GM12872 (cell line): ENCODE data around the gene HEBP1.

Source experiments
- CTCF ChIP-seq: IDR thresholded peaks from 3 replicates; pipeline ENCODE4 v1.5.1; 2011; ENCODE audit warnings: low read depth, mild to moderate bottlenecking, low read length, moderate library complexity; ENCODE audit not compliant: insufficient read depth

Gene HEBP1

GRCh38 chr12:13001775-13002040 is 1.6 kb upstream of the HEBP1 start:
- TF ChIP-seq CTCF = no peak

- TF ChIP-seq CTCF = no peak; the same call in 2 of the 3 replicates
Measured at GRCh38 chr12:13000925-13001774, 1.1 kb upstream of the HEBP1 start.

GRCh38 chr12:13000616-13000924 is 505 bp upstream of the HEBP1 start:
- TF ChIP-seq CTCF = no peak

- no peak for TF ChIP-seq CTCF
Measured at GRCh38 chr12:12999271-12999958, 650 bp downstream of the HEBP1 start.

GRCh38 chr12:12998248-12998647 is 1.8 kb downstream of the HEBP1 start:
- TF ChIP-seq CTCF = no peak

- TF ChIP-seq CTCF = no peak
Measured at GRCh38 chr12:12997734-12998133, 2.3 kb downstream of the HEBP1 start.

- no peak for TF ChIP-seq CTCF
Measured at GRCh38 chr12:12997156-12997555, 2.9 kb downstream of the HEBP1 start.
